ENCODE data around the gene MRPS16. TPM values are rescaled to one million over a fixed set of nuclear protein-coding genes. Genes with fewer than 3 reads are reported as not detected.
"Not testable (repeated sequence)": the region's sequence is repeated elsewhere in the genome, so short reads cannot be mapped to it uniquely, and the experiment has no call there.

MRPS16 gene
- 10 to 100 TPM; 51.8 to 59.0 TPM for total RNA-seq
- long read RNA-seq, donor 1, transcript MRPS16-202 (3 exons, 2,634 nt) = major isoform, 6 of 46 reads
- long read RNA-seq, donor 1, partial matches to known transcripts = 6 of 46 reads
- long read RNA-seq, donor 1, other reads (novel, unspliced or antisense) = 33 of 46 reads
- long read RNA-seq, donor 2, transcript MRPS16-202 (3 exons, 2,634 nt) = major isoform, 58 of 72 reads
- long read RNA-seq, donor 2, partial matches to known transcripts = 2 of 72 reads
- long read RNA-seq, donor 2, other reads (novel, unspliced or antisense) = 7 of 72 reads

DNA sequence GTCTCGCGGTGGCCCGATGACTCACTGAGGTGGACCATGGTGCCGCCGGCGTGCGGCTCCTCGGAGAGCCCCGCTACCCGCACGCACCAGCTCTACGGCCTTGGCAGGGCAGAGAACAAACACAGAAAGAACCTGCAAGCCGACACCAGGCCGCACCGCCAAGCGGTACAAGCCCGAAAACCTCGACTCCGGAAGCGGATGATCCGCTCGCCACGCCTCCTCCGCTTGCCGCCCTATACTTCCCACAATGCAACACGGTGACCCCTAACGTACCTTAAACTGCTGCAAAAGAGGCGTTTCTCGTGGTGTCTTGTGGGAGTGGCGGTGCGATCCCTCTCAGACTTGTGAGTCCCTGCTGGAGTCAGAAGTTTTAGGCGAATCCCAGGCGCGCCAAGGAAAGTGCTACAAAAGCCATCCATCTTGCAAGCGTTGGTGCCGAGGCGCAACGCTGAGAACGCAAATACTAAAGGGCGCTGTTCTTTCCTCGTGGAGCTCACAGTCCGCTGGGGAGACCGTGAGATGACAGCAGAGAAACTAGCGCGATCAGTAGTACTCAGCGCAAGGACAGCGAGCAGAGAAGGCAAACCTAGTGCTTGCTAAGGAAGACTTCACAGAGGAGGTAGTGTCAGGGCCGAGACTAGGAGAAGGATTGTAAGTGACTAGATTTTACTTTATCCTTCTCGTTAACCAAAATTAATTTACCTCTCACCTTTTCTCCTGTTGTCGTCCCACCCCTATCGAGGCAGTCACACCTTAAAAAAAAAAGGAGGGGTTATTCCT lies at the start of gene MRPS16:
MRPS16 (minus strand) TSS at position 200 of the 780 bp plus-strand sequence; CDS start at position 38, 162 bp downstream.
- DNase-seq (ENCODE audit: low spot score) = peak; percentile 97
- intact Hi-C loops (cut with DNase I) = no loop called here

DNA sequence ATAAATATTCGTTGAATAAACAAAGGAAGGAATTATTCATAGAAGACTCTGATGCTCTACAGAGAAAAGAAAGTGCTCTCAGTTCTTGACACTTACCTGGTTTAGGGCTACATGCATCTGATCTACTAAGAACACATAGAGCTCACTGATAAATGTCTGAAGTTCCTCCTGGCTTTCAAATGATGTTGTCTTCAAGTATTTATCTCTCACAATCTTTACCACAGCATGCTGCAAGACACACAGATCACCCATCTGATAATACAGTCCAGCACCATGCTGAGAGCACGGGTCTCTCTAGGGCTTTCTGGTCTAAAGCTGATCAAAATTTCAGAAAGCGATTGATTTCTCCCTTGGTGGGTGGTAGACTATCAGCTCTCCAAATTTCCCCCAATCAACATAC lies 44.5 kb upstream of the MRPS16 start:
- no peak for DNase-seq (ENCODE audit: low spot score)
- intact Hi-C loops (cut with DNase I) = no loop called here

DNA sequence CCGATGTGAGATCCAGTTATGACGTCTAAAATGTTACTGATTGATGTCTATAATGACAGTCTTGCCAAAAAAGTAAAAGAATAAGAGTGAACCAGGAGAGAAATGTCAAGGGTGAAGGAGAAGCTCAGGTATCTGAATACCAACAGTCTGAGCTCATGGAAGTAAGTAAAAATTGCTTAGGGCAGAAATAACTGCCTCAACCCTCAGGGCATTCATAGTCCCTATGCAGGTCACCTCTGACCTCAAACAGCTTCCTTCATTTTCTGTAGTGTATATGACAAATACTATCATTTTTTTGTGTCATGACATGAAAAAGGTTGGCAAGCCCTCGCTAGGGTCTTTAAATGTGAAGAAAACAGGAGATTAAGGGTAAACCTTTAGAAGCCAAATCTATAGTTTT lies 41.0 kb upstream of the MRPS16 start:
- no peak for DNase-seq (ENCODE audit: low spot score)
- intact Hi-C loops (cut with DNase I) = no loop called here

DNA sequence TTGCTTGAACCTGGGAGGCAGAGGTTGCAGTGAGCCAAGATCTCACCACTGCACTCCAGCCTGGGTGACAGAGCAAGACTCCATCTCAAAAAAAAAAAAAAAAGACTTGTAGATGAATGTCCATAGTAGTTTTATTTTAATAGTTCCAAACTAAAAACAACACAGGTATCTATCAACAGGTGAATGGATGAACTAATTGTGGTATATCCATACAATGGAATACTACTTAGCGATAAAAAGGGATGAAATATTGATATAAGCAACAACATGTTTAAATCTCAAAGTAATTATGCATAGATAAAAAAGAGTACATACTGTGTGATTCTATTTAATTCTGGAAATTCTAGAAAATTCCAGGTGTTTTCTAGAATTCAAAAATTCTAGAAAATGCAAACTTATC lies 37.5 kb upstream of the MRPS16 start:
- no peak for DNase-seq (ENCODE audit: low spot score)
- intact Hi-C loops (cut with DNase I) = no loop called here

DNA sequence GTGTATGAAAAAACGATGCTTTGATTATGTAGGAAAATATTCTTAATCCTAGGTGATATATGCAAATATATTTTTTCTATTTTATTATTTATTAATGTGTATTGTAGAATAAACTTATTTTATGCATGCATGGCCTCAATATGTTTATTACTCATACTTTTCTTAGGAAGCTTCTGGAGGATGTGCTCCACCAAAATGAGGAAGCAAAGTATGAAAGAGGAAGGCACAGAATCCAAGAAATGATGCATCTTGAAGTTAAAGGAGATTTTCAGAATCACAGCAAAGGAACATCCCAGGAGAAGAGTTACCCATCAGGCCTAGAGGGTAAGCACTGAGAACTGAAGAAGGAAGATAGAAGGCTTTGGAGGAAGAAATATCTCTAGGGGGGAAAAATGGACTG lies 35.0 kb upstream of the MRPS16 start:
- intact Hi-C loops (cut with DNase I) = no loop called here
- no peak for DNase-seq (ENCODE audit: low spot score)

DNA sequence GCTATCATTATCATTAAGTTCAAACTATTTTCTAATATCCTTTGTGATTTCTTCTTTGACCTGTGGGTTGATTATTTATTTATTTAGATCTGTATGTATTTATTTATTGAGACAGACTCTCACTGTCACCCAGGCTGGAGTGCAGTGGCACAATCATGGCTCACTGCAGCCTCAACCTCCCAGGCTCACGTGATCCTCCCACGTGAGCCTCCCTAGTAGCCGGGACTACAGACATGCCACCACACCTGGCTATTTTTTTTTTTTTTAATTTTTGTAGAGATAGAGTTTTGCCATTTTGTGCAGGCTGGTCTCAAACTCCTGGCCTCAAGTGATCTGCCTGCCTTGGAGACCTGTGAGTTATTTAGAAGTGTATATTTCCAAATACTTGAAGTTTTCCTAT lies 28.7 kb upstream of the MRPS16 start:
- intact Hi-C loops (cut with DNase I) = no loop called here
- no peak for DNase-seq (ENCODE audit: low spot score)

DNA sequence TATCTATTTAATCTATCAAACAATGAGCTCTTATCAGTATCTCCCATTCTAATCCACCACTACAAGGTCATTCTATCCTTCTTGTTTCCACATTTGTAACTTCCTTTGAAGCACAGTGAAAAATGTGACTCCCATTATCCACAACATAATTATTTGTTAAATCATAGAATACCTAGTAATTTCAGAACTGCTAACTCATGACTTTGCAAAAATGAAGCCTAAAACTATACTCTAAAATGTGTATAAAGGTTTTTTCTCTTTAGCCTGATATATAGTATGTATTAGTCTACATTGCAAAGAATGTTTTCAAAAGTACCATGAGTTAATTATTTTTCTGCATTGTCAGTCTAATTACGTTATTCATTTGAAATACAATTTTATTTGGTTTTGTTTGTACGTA lies 12.0 kb upstream of the MRPS16 start:
- DNase-seq (ENCODE audit: low spot score) = no peak
- intact Hi-C loops (cut with DNase I) = no loop called here

DNA sequence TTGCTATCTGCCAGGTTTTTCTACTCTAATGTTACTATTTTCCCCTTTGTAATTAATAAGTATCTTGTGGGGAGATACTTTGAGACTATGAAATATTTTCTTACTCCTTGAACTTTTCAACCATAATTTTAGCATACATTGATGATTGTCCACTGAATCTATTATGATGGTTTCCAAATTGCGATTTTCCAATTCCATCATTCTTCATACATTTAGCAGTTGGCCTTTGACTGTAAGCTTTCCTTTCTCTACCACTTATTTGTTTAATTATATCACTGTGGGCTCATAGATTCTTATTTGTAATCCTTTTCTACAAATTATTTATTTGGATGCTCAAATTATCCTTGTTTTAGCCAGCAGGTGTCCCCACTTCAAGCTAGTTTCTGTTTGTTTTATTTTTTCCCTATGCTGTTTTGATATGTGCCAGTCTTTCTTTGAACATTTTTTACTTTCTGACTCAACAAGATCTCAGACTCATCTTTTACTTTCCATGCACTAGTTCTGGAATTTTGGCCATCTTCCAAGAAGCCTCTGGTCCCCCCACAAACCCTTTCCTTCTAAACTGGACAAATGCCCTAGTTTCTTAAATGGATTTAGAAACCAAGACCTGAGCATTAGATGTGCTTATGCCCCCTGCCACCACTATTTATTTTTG lies 11.4 kb upstream of the MRPS16 start:
- DNase-seq (ENCODE audit: low spot score) = no peak
- intact Hi-C loops (cut with DNase I) = no loop called here

DNA sequence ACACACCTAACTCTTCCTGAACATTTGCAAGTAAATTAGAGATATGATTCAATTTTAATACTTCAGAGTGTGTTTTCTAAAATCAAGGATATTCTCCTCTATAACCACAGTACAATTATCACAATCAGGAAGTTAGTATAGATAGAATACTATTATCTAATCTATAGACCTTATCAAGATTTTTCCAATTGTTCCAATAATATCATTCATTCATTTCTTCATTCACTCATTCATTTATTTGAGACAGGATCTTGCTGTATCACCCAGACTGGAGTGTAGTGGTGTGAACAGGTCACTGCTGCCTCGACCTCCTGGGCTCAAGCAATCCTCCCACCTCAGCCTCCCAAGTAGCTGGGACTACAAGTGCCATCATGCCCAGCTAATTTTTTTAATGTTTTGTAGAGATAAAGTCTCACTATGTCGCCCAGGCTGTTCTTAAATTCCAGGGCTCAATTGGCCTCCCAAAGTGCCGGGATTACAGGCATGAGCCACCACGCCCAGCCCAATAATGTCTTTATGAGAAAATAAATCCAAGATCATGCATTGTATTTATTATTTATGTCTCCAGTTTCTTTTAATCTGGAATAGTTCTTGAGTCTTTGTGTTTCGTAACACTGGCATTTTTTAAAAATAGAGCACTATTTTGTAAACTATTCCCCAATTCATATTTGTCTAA lies 10.6 kb upstream of the MRPS16 start:
- DNase-seq (ENCODE audit: low spot score) = no peak
- intact Hi-C loops (cut with DNase I) = no loop called here

DNA sequence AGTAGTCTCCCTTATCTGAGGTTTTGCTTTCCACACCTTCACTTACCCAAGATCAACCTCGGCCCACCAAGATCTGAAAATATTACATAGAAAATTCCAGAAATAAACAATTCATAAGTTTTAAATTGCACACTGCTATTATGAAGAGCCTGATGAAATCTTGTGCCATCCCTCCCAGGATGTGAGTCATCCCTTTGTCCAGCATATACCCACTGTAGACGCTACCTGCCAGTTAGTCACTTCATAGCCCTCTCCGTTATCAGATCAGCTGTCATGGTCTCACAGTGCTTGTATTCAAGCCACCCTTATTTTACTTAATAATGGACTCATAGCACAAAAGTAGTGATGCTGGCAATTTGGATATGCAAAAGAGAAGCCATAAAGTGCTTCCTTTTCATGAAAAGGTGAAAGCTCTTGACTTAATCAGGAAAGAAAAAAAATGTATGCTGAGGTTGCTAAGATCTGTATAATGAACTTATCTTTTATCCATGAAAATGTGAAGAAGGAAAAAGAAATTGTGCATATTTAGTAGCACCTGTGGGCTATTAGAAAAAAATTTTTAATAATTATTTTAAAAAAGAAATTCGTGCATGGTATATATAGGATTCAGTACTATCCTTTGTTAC lies 9.8 kb upstream of the MRPS16 start:
- intact Hi-C loops (cut with DNase I) = no loop called here
- DNase-seq (ENCODE audit: low spot score) = no peak

DNA sequence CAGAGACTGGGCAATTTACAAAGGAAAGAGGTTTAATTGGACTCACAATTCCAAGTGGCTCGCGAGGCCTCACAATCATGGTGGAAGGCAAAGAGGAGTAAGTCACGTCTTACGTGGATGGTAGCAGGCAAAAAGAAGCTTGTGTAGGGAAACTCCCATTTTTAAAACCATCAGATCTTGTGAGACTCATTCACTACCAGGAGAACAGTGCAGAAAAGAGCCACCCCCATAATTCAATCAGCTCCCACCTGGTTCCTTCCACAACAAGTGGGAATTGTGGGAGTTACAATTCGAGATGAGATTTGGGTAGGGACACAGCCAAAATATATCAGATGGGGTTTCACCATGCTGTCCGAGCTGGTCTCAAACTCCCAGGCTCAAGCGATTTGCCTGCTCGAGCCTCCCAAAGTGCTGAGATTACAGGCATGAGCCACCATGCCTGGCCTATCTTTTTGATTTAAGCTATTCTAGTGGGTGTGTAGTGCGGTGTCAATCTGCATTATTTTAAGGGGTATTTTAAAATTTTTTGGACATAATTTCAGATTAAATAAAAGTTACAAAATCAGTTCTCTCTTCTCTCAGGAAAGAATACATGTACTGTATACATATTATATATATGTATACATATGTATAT lies 9.0 kb upstream of the MRPS16 start:
- intact Hi-C loops (cut with DNase I) = no loop called here
- DNase-seq (ENCODE audit: low spot score) = no peak

DNA sequence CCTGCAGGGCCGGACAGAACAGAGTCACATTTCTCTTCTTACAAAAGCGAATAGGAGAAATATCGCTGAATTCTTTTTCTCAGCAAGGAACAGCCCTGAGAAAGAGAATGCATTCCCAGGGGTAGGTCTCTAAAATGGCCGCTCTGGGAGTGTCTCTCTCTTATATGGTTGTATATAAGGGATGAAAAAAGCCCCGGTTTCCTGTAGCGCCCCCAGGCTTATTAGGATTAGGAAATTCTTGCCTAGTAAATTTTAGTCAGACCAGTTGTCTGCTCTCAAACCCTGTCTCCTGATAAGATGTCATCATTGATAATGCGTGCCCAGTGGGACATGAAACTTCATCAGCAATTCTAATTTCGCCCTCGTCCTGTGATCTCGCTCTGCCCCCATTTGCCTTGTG lies 6.2 kb upstream of the MRPS16 start:
- DNase-seq (ENCODE audit: low spot score); intact Hi-C loops (cut with DNase I): not testable (repeated sequence)

DNA sequence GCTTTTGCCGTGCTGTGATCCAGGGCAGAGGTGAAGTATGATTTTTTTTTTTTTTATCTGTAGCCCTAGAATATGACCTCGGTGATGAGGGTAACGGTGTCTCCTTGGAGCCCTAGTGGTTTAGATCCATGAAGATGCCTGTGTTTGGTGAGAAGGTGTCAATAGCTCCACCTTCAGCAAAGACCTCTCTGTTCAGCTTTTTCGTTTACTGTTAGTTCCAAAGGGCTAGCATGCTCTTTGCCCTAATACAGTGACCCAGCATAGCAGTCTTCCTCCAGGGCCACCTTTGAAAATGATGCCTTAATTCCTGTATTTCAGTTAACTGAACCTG lies 746 bp upstream of the MRPS16 start:
- intact Hi-C loops (cut with DNase I) = no loop called here

DNA sequence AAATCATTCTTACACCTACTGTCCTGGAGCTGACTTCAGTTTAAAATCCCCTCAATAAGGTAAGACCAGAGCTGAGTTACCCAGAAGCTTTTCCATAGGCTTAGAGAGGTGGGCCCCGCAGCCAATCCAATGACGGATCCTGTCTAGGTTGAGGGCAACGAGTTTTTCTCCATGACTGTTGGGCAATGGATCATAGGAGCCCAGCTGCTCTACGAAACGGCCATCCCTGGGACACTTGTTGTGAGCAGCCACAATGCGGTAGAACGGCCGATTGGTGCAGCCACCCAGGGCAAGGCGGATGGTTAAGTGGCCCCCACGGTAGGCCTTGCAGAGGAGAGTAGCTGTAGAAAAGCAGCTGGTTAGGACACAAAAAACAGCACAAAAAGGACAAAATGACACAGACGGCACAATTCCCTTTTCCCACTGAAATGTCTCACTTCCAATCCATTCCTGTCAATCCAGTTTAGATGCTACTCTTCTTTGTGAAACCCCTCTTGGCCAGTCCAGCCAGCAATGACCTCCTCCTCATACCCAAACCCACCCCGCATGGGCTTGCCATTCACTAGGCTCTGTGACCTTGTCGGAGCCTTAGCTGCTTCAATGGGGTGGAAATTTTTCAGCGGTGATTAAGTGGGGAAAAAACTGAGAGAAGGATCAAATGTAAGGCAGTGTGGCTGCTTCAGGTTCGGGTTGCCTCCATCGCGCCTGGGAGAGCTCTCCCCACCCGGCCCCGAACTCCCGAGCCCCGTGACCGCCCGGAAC lies 580 bp downstream of the MRPS16 start:
- intact Hi-C loops (cut with DNase I) = no loop called here
- no peak for DNase-seq (ENCODE audit: low spot score)

More for the DNA sequence above, 746 bp upstream of the MRPS16 start:
- DNase-seq (ENCODE audit: low spot score) = no peak

DNA sequence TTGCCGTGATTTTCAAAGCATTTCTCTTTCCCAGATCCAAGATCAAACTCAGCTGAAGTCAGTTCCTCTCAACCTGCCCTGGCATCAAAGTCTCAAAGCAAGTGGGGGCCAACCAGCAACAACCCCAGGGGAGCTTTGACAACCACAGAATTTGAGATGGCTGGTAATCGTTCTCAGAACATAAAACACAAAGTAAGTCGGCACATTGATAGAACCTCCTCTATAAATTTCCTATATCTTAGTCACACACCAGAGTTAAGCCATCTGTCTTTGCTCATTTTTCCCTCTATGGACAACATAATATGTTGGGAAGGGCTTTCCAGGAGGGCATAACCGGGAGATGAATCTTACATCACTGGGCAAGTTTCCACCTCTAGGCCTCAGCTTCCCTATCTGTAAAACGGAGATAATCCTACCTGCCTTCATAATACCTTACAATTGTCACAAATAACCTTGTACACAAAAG lies 4.2 kb downstream of the MRPS16 start:
- intact Hi-C loops (cut with DNase I) = no loop called here
- DNase-seq (ENCODE audit: low spot score) = no peak

DNA sequence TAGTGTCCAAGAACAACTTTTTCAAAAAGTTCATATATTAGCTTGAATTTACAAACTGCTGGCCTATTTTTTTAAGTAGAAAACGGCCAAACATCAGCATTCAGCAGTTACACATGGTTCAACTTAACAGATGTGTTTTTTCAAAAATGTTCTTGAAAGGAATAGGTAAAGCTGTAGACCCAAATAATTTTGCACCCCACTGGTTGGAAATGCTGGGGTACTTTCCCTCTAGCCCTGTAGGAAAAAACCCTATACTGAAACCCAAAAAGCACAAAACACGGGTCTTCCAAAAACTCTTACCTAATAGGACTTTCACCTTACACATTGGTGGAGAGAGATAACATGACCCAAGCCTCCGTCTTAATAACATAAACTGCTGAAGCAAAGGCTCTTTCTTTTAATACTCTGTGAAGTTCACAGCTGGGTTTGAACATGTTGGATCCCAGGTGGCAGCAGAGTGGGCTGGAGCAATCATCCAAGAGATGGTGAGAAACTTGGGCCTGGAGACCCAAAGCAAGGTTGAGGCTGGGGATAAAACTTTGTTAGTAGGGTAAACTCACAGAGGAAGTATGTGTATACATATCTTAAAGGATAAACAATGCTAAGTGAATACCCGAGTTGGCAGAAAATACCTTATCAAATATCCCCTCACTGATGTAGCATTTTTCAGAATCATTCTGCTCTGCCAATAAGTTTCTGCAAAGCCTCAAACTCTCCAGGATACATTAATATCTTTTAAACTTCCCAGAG lies 4.8 kb downstream of the MRPS16 start:
- DNase-seq (ENCODE audit: low spot score) = no peak
- intact Hi-C loops (cut with DNase I) = no loop called here

DNA sequence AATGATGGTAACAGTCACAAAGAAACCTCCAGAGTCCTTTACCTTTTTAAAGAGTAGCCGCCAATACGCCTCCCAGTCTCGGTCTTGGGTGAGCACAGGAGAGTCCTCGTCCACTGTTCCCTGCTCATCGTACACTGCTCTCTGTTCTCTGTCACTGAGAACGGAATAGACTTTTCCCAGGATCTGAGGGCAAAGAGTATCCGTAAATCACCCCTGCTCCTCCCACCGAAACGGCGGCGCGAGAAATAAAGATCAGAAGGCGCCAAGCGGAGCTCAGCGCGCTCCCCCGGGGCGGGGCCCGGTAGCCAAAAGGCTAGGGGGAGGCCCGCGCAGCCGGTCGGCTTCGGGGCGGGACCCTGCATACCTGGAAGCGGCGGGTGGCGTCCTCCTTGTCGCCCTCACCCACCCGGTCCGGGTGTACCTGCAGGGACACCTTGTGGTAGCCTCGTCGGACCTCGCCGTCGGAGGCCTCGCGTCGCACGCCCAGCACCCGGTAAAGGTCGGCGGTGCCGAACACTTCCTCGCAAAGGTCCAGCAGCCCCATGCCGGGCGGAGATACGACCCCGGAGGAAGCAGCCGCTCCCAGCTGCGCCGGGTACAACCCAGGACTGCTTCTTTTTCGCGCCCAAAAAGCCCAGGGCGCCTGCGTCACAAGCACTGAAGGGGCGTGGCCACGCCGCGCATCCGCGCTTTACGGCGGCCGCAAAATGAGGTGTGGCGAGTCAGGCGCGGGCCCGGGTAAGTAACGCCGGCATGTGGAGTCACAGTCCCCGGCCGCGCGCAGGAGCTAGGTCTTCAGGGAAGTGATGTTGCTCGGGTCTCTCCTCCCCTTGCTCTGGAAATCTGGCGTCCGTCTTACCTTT lies 5.6 kb downstream of the MRPS16 start, which contains the start of gene DNAJC9:
DNAJC9 (minus strand) TSS at position 610 of the 863 bp plus-strand sequence; CDS start at position 544, 66 bp downstream.
- intact Hi-C loops (cut with DNase I) = no loop called here
- peak; percentile 99 for DNase-seq (ENCODE audit: low spot score)

Measured in posterior vena cava (tissue), 2 donors.